GM12878 (cell line): ENCODE data around the gene CACNA2D2. TPM values are rescaled to one million over a fixed set of nuclear protein-coding genes. Genes with fewer than 3 reads are reported as not detected.

ENCODE experiments used
- ATAC-seq: fragments of 200-7000 bp; cut with Tn5 transposase; 3 replicates; pipeline ENCODE4 v1.9.1; 2020; ENCODE audit warnings: mild to moderate bottlenecking, moderate library complexity
- BruUV-seq: library from RNA; stranded (reverse); fragments of 400-500 nt; replicated peaks from 2 replicates; lab custom pipeline; 2021; lab: Mats Ljungman, UMichigan
- CTCF ChIA-PET: fragments of 300-600 bp; sonication (Branson Sonifier 250); formaldehyde crosslinking; extraction: SDS; loops from one replicate; lab custom pipeline; 2021; ENCODE audit warnings: inconsistent platforms; lab: Yijun Ruan, JAX
- POLR2A ChIA-PET: fragments of 350-600 bp; formaldehyde crosslinking; extraction: SDS; loops from one replicate; lab custom pipeline; 2021; ENCODE audit warnings: inconsistent platforms; lab: Charles Lee
- RAD21 ChIA-PET: fragments of 300-600 bp; sonication (Branson Sonifier 250); formaldehyde crosslinking; loops from one replicate; lab custom pipeline; 2023; ENCODE audit warnings: antibody characterized with exemption; ENCODE audit not compliant: unreplicated experiment; lab: Charles Lee
- SMC1A ChIA-PET: fragments of 300-600 bp; sonication (Branson Sonifier 250); formaldehyde crosslinking; loops from one replicate; lab custom pipeline; 2023; ENCODE audit not compliant: unreplicated experiment, uncharacterized antibody; lab: Charles Lee
- DNase-seq: peaks from one replicate; pipeline ENCODE4 v3.0.0-alpha.2; 2011; ENCODE audit warnings: low read depth, low spot score
- FAIRE-seq: peaks from 3 replicates; lab custom pipeline; 2011; peaks lifted over from hg19 to GRCh38; lab: Jason Lieb, UNC
- H2AFZ ChIP-seq: 2 replicates; pipeline ENCODE4 v1.6.0; 2011; ENCODE audit warnings: low read depth, low read length, control low read depth; ENCODE audit not compliant: control insufficient read depth
- H3K27ac ChIP-seq: 2 replicates; pipeline ENCODE4 v1.5.1; 2011; ENCODE audit warnings: control low read depth; ENCODE audit not compliant: control insufficient read depth, insufficient read depth
- H3K27me3 ChIP-seq, 2 experiments: replicated peaks in 1 of 2; 2 replicates each; pipeline versions ENCODE4 v1.6.0 to v1.6.1; 2011; ENCODE audit warnings: low read length in 1 of 2; ENCODE audit not compliant: control insufficient read depth in 2 of 2, insufficient read depth in 2 of 2
- H3K36me3 ChIP-seq, 2 experiments: 2 replicates each; pipeline ENCODE4 v1.5.1; 2011; ENCODE audit warnings: low read length in 1 of 2; ENCODE audit not compliant: control insufficient read depth in 2 of 2, insufficient read depth in 2 of 2
- H3K4me1 ChIP-seq: 2 replicates; pipeline ENCODE4 v1.6.1; 2011; ENCODE audit warnings: mild to moderate bottlenecking, low read length, moderate library complexity, mixed read lengths; ENCODE audit not compliant: control insufficient read depth, insufficient read depth
- H3K4me2 ChIP-seq: 2 replicates; pipeline ENCODE4 v1.6.0; 2011; ENCODE audit warnings: control low read depth; ENCODE audit not compliant: control insufficient read depth, insufficient read depth
- H3K4me3 ChIP-seq: fragments of 200-600 bp; sonication (generic); 2 replicates; pipeline ENCODE4 v1.5.1; 2016
- H3K79me2 ChIP-seq: 2 replicates; pipeline ENCODE4 v1.6.0; 2011; ENCODE audit warnings: low read length; ENCODE audit not compliant: control insufficient read depth, insufficient read depth
- H3K9ac ChIP-seq: 2 replicates; pipeline ENCODE4 v1.8.0; 2011; ENCODE audit warnings: low read length, control low read depth, mixed read lengths; ENCODE audit not compliant: control insufficient read depth, insufficient read depth
- H3K9me3 ChIP-seq: replicated peaks from 3 replicates; pipeline ENCODE4 v1.5.1; 2011; ENCODE audit warnings: mild to moderate bottlenecking, low read length; ENCODE audit not compliant: control insufficient read depth, insufficient read depth
- H4K20me1 ChIP-seq: 2 replicates; pipeline ENCODE4 v1.6.0; 2011; ENCODE audit not compliant: control insufficient read depth, insufficient read depth
- HDAC6 ChIP-seq: fragments of 200-600 bp; sonication (generic); IDR thresholded peaks from one replicate; pipeline ENCODE4 v1.8.0; 2017; ENCODE audit warnings: antibody characterized with exemption; ENCODE audit not compliant: unreplicated experiment
- MXI1 ChIP-seq: fragments of 150-350 bp; IDR thresholded peaks from 2 replicates; pipeline ENCODE4 v1.6.1; 2011; ENCODE audit warnings: low read depth, mild to moderate bottlenecking, inconsistent platforms, low read length, improper control_type of control experiment
- NBN ChIP-seq: fragments of 450-650 bp; IDR thresholded peaks from 2 replicates; pipeline ENCODE4 v1.6.1; 2016
- NFIC ChIP-seq: IDR thresholded peaks from 2 replicates; pipeline ENCODE4 v1.6.1; 2012; ENCODE audit warnings: low read depth, mild to moderate bottlenecking, inconsistent platforms, low read length, moderate library complexity
- NFYB ChIP-seq: IDR thresholded peaks from 2 replicates; pipeline ENCODE4 v1.6.1; 2011; ENCODE audit warnings: low read depth, mild to moderate bottlenecking, low read length, improper control_type of control experiment, moderate library complexity; ENCODE audit not compliant: insufficient read depth
- SMAD1 ChIP-seq: fragments of 450-650 bp; IDR thresholded peaks from 2 replicates; pipeline ENCODE4 v1.6.1; 2018; ENCODE audit warnings: mild to moderate bottlenecking, low read depth; ENCODE audit not compliant: partially characterized antibody
- SMAD5 ChIP-seq: IDR thresholded peaks from 2 replicates; pipeline ENCODE4 v1.6.1; 2016; ENCODE audit warnings: antibody characterized with exemption, low read depth
- SMC3 ChIP-seq: IDR thresholded peaks from 2 replicates; pipeline ENCODE4 v1.6.1; 2011; ENCODE audit warnings: low read length, improper control_type of control experiment, borderline replicate concordance
- SRF ChIP-seq, 2 experiments: IDR thresholded peaks; 2 replicates each; pipeline ENCODE4 v1.6.1; 2011; ENCODE audit warnings: low read depth in 2 of 2, low read length in 2 of 2, mild to moderate bottlenecking in 1 of 2, moderate library complexity in 1 of 2
- STAT1 ChIP-seq: fragments of 450-650 bp; conservative IDR thresholded peaks from 2 replicates; pipeline ENCODE4 v1.6.1; 2014; ENCODE audit warnings: antibody characterized with exemption, mild to moderate bottlenecking
- TCF3 ChIP-seq: IDR thresholded peaks from 2 replicates; pipeline ENCODE4 v1.6.1; 2012; ENCODE audit warnings: low read depth, mild to moderate bottlenecking, low read length, borderline replicate concordance; ENCODE audit not compliant: insufficient read depth
- ZNF274 ChIP-seq: IDR thresholded peaks from one replicate; pipeline ENCODE4 v1.8.0; 2011; ENCODE audit not compliant: insufficient read length, insufficient read depth
- ZNF384 ChIP-seq: IDR thresholded peaks from 2 replicates; pipeline ENCODE4 v1.6.1; 2012; ENCODE audit warnings: low read depth, mild to moderate bottlenecking, low read length, improper control_type of control experiment, borderline replicate concordance
- WGBS: methylation state at CpG from one replicate; pipeline ENCODE4 v1.1.6; 2016; ENCODE audit warnings: low lambda C conversion rate; ENCODE audit not compliant: insufficient replicate concordance, insufficient coverage; ENCODE audit errors: missing lambda C conversion rate; 5-methylcytosine and 5-hydroxymethylcytosine counted together
- in situ Hi-C: fragments of 300-500 bp; cut with MboI; formaldehyde crosslinking; loops from 9 replicates; pipeline ENCODE4 v1.14.3; 2018; ENCODE audit warnings: mixed read lengths
- intact Hi-C: fragments of 100-400 bp; cut with micrococcal nuclease; formaldehyde crosslinking; loops from one replicate; pipeline ENCODE4 v1.14.2; 2022; ENCODE audit not compliant: unreplicated experiment
- polyA plus RNA-seq, 11 experiments: library from polyadenylated mRNA; depleted of rRNA in 4 of 11; unstranded in 6 of 11; stranded (reverse) in 5 of 11; fragments of >200 nt; fragmentation: Nextera tagmentation in 4 of 11; fragmentation: Illumina TruSeq in 1 of 11; extraction: Ambion mirVana in 4 of 11; extraction: Trizol in 1 of 11; gene quantifications; 1 replicate in 1 of 11; 2 replicates in 10 of 11; pipeline versions ENCODE4 v1.2.1 to v1.2.3, GENCODE V29; 2011 to 2016; ENCODE audit warnings: inconsistent platforms in 2 of 11, missing spikeins in 2 of 11, low read depth in 1 of 11
- total RNA-seq, 4 experiments: library from RNA; depleted of rRNA in 3 of 4; stranded (reverse); fragments of >200 nt in 3 of 4; fragmentation: Illumina TruSeq in 1 of 4; extraction: Trizol in 1 of 4; gene quantifications; 2 replicates each; pipeline versions ENCODE4 v1.2.1 to v1.2.3, GENCODE V29; 2013 to 2021
- TF ChIP-seq, protein P1 (sequence below): fragments of 450-650 bp; formaldehyde crosslinking; IDR thresholded peaks from 2 replicates; pipeline ENCODE4 v1.5.0; 2022; ENCODE audit warnings: mild to moderate bottlenecking, missing genetic modification characterization
- TF ChIP-seq, protein P2 (sequence below): IDR thresholded peaks from 2 replicates; pipeline ENCODE4 v1.6.1; 2011; ENCODE audit warnings: borderline replicate concordance, low read depth, mild to moderate bottlenecking, moderate library complexity, mixed read lengths, low read length; ENCODE audit not compliant: insufficient read depth; ENCODE audit errors: extremely low read length

CACNA2D2 gene
- total and polyA plus RNA-seq, 10 of the 15 experiments (the other 5 are each of a cell fraction or from before 2014, with no cell fraction given), result 0.03 to 0.07 TPM; not detected in 8

DNA sequence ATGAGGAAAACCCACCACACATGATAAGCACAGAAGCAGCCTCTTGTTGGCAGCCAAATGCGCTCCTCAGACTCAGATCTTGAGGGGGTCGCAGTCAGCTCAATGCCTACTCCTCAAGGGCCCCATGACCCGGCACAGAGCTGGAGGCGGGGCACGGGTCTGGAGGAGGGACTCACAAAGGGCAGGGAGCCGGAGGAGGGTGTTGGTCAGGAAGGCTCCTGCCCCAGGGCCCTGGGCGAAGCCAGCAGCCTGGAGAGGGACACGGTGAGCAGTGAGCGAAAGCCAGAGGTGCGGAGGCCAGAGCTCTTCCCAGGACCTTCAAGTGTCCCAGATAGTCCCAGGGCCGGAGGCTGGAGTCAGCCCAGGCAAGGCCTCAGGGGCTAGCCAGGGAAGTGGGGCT is 9.8 kb downstream of the CACNA2D2 start:
- no peak for FAIRE-seq
- Histone ChIP-seq H4K20me1 (no peaks in the 10 kb centered on the region), H3K4me2 (no peak overlapping the region), H3K4me3 (no peak overlapping the region), H3K9me3 (no peaks in the 10 kb centered on the region), H3K9ac (no peak overlapping the region), H3K27ac (no peak overlapping the region), H3K27me3 (no peaks in the 10 kb centered on the region; a peak in 2 of 4 replicates), H3K36me3 (no peaks in the 10 kb centered on the region), H3K79me2 (no peaks in the 10 kb centered on the region), H2AFZ (no peak overlapping the region), H3K4me1 (no peaks in the 10 kb centered on the region)
- DNase-seq, result no peak
- CTCF ChIA-PET, result no interaction called here
- WGBS, result 49% methylated on average over 11 of the region's 11 CpGs
- POLR2A ChIA-PET, result no interaction called here
- RAD21 ChIA-PET, result no interaction called here
- TF ChIP-seq SMAD1 (no peak), SRF (IDR thresholded peaks at IDR 0.05; ENCODE audit: low read depth in 2 of 2, low read length in 2 of 2) (no peak), HDAC6 (no peak), NFIC (no peak)
- in situ Hi-C loops (no loop called here), intact Hi-C loops (no loop called here)
- SMC1A ChIA-PET, result no interaction called here
- BruUV-seq, result no TSS peak
- ATAC-seq, result no peak

GRCh38 chr3:50493086-50493485 is 10.3 kb downstream of the CACNA2D2 start:
- ChIA-PET SMC1A (no interaction called here), CTCF (no interaction called here), POLR2A (no interaction called here), RAD21 (no interaction called here)
- Histone ChIP-seq H3K4me3 (no peak overlapping the region), H3K4me1 (no peaks in the 10 kb centered on the region), H3K36me3 (no peaks in the 10 kb centered on the region), H3K27ac (no peak overlapping the region), H3K79me2 (no peaks in the 10 kb centered on the region), H3K4me2 (no peak overlapping the region), H3K9ac (no peak overlapping the region), H4K20me1 (no peaks in the 10 kb centered on the region), H3K9me3 (no peaks in the 10 kb centered on the region), H2AFZ (no peak overlapping the region; the same call in 1 of the 2 replicates), H3K27me3 (no peaks in the 10 kb centered on the region; a peak in 3 of 4 replicates)
- in situ Hi-C loops (no loop called here), intact Hi-C loops (no loop called here)
- ATAC-seq (no peak), FAIRE-seq (no peak), DNase-seq (no peak)
- 22% methylated on average over 4 of the region's 4 CpGs for WGBS
- no TSS peak for BruUV-seq
- TF ChIP-seq SRF (IDR thresholded peaks at IDR 0.05; ENCODE audit: low read depth in 2 of 2, low read length in 2 of 2) (no peak), TCF3 (no peak), SMC3 (no peak), NBN (no peak), MXI1 (no peak), ZNF384 (no peak), NFYB (peak; percentile 78), ZNF274 (no peak), STAT1 (no peak), SMAD5 (no peak), NFIC (no peak)
- TF ChIP-seq, protein P1, sequence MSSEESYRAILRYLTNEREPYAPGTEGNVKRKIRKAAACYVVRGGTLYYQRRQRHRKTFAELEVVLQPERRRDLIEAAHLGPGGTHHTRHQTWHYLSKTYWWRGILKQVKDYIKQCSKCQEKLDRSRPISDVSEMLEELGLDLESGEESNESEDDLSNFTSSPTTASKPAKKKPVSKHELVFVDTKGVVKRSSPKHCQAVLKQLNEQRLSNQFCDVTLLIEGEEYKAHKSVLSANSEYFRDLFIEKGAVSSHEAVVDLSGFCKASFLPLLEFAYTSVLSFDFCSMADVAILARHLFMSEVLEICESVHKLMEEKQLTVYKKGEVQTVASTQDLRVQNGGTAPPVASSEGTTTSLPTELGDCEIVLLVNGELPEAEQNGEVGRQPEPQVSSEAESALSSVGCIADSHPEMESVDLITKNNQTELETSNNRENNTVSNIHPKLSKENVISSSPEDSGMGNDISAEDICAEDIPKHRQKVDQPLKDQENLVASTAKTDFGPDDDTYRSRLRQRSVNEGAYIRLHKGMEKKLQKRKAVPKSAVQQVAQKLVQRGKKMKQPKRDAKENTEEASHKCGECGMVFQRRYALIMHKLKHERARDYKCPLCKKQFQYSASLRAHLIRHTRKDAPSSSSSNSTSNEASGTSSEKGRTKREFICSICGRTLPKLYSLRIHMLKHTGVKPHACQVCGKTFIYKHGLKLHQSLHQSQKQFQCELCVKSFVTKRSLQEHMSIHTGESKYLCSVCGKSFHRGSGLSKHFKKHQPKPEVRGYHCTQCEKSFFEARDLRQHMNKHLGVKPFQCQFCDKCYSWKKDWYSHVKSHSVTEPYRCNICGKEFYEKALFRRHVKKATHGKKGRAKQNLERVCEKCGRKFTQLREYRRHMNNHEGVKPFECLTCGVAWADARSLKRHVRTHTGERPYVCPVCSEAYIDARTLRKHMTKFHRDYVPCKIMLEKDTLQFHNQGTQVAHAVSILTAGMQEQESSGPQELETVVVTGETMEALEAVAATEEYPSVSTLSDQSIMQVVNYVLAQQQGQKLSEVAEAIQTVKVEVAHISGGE (CRISPR knock-in tag), result no peak
- TF ChIP-seq, protein P2, sequence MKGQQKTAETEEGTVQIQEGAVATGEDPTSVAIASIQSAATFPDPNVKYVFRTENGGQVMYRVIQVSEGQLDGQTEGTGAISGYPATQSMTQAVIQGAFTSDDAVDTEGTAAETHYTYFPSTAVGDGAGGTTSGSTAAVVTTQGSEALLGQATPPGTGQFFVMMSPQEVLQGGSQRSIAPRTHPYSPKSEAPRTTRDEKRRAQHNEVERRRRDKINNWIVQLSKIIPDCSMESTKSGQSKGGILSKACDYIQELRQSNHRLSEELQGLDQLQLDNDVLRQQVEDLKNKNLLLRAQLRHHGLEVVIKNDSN, result peak; percentile 33
